Progenitor cell of endocrine pancreas (in vitro differentiated cells): ENCODE results near the gene KCNH2. TPM values are rescaled to one million over a fixed set of nuclear protein-coding genes. Genes with fewer than 3 reads are reported as not detected.

Experiments used
- DNase-seq: peaks from one replicate; pipeline ENCODE4 v3.0.0; 2021; ENCODE audit warnings: low spot score; ENCODE audit not compliant: unreplicated experiment
- H3K27ac Mint-ChIP-seq: 2 replicates; pipeline ENCODE4 v1.8.0; 2021; ENCODE audit warnings: mild to moderate bottlenecking, moderate library complexity, mixed read lengths
- H3K27me3 Mint-ChIP-seq: 2 replicates; pipeline ENCODE4 v1.8.0; 2021; ENCODE audit warnings: mixed read lengths
- H3K36me3 Mint-ChIP-seq: 2 replicates; pipeline ENCODE4 v1.8.0; 2022; ENCODE audit warnings: mixed read lengths; ENCODE audit not compliant: insufficient read depth
- H3K4me1 Mint-ChIP-seq: 2 replicates; pipeline ENCODE4 v1.8.0; 2021; ENCODE audit warnings: low read depth, mixed read lengths
- H3K4me3 Mint-ChIP-seq: 2 replicates; pipeline ENCODE4 v1.8.0; 2021; ENCODE audit warnings: low read depth, mild to moderate bottlenecking, moderate library complexity, mixed read lengths
- H3K9me3 Mint-ChIP-seq: 2 replicates; pipeline ENCODE4 v1.8.0; 2021; ENCODE audit warnings: low read depth, mixed read lengths
- CTCF ChIP-seq: fragments of 200-600 bp; sonication (generic); IDR thresholded peaks from one replicate; pipeline ENCODE4 v1.5.0; 2021; ENCODE audit warnings: antibody characterized with exemption, mild to moderate bottlenecking; ENCODE audit not compliant: unreplicated experiment
- total RNA-seq: library from RNA; stranded (reverse); gene quantifications from 2 replicates; pipeline ENCODE4 v1.2.1, GENCODE V29; 2021

KCNH2 gene
- total RNA-seq, 1 donor from 2014 or later: 9.4 TPM

- no peaks in the 10 kb centered on the region for H3K9me3 Mint-ChIP-seq
- no peak for TF ChIP-seq CTCF
- no peaks in the 10 kb centered on the region for H3K4me1 Mint-ChIP-seq
- H3K36me3 Mint-ChIP-seq: no peaks in the 10 kb centered on the region
- H3K27ac Mint-ChIP-seq: no peak overlapping the region
- H3K27me3 Mint-ChIP-seq: peaks cover 54% of the 10 kb centered on the region
- H3K4me3 Mint-ChIP-seq: no peak overlapping the region
- DNase-seq: no peak
Measured at GRCh38 chr7:150902078-150903033, 75.8 kb downstream of the KCNH2 start.

GRCh38 chr7:150901160-150902035 is 76.7 kb downstream of the KCNH2 start:
- Mint-ChIP-seq H3K4me1 (no peaks in the 10 kb centered on the region), H3K4me3 (no peak overlapping the region), H3K27me3 (peaks cover 56% of the 10 kb centered on the region), H3K9me3 (no peaks in the 10 kb centered on the region), H3K27ac (no peak overlapping the region), H3K36me3 (no peaks in the 10 kb centered on the region)
- no peak for DNase-seq
- no peak for TF ChIP-seq CTCF

- H3K27me3 Mint-ChIP-seq: peaks cover 58% of the 10 kb centered on the region
- H3K27ac Mint-ChIP-seq: no peak overlapping the region
- no peaks in the 10 kb centered on the region for H3K36me3 Mint-ChIP-seq
- H3K9me3 Mint-ChIP-seq: no peaks in the 10 kb centered on the region
- no peak for TF ChIP-seq CTCF
- no peak for DNase-seq
- H3K4me1 Mint-ChIP-seq: no peaks in the 10 kb centered on the region
- no peak overlapping the region for H3K4me3 Mint-ChIP-seq
Measured at GRCh38 chr7:150900675-150901074, 77.4 kb downstream of the KCNH2 start.

- no peaks in the 10 kb centered on the region for H3K36me3 Mint-ChIP-seq
- peak; percentile 96 for TF ChIP-seq CTCF
Measured at GRCh38 chr7:150898475-150899011, 79.6 kb downstream of the KCNH2 start.

More at GRCh38 chr7:150898475-150899011, 79.6 kb downstream of the KCNH2 start:
- no peak overlapping the region for H3K27ac Mint-ChIP-seq
- H3K4me3 Mint-ChIP-seq: no peak overlapping the region
- H3K4me1 Mint-ChIP-seq: no peaks in the 10 kb centered on the region
- H3K27me3 Mint-ChIP-seq: peaks cover 55% of the 10 kb centered on the region
- peak; percentile 75 for DNase-seq
- H3K9me3 Mint-ChIP-seq: peaks cover 5% of the 10 kb centered on the region
